HEK293T (cell line): ENCODE results near the gene GRHL1.
"Not testable (repeated sequence)": the region's sequence is repeated elsewhere in the genome, so short reads cannot be mapped to it uniquely, and the experiment has no call there.

Experiments used
- CTCF ChIA-PET: fragments of 350-600 bp; formaldehyde crosslinking; extraction: SDS; loops from one replicate; lab custom pipeline; 2021; ENCODE audit warnings: antibody characterized with exemption, inconsistent platforms; lab: Yijun Ruan, JAX
- POLR2A ChIA-PET: fragments of 350-600 bp; formaldehyde crosslinking; extraction: SDS; loops from one replicate; lab custom pipeline; 2020; ENCODE audit warnings: antibody characterized with exemption, inconsistent platforms; lab: Yijun Ruan, JAX
- DNase-seq: peaks from one replicate; pipeline ENCODE4 v3.0.0; 2012; ENCODE audit warnings: mixed read lengths; ENCODE audit errors: extremely low spot score
- ARNT ChIP-seq: fragments of 450-650 bp; IDR thresholded peaks from 2 replicates; pipeline ENCODE4 v1.6.1; 2017; ENCODE audit warnings: mild to moderate bottlenecking
- BHLHE40 ChIP-seq: fragments of 450-650 bp; IDR thresholded peaks from 2 replicates; pipeline ENCODE4 v1.6.1; 2016; ENCODE audit warnings: mild to moderate bottlenecking, moderate library complexity, borderline replicate concordance
- CTBP1 ChIP-seq: fragments of 450-650 bp; IDR thresholded peaks from 2 replicates; pipeline ENCODE4 v1.6.1; 2016; ENCODE audit warnings: borderline replicate concordance
- ELF4 ChIP-seq: fragments of 450-650 bp; IDR thresholded peaks from 2 replicates; pipeline ENCODE4 v1.6.1; 2017; ENCODE audit warnings: antibody characterized with exemption
- FOXA1 ChIP-seq: fragments of 450-650 bp; IDR thresholded peaks from 2 replicates; pipeline ENCODE4 v1.6.1; 2016; ENCODE audit warnings: mild to moderate bottlenecking
- FOXK2 ChIP-seq: fragments of 450-650 bp; IDR thresholded peaks from 2 replicates; pipeline ENCODE4 v1.6.1; 2016; ENCODE audit warnings: mild to moderate bottlenecking
- FOXM1 ChIP-seq: fragments of 450-650 bp; IDR thresholded peaks from 2 replicates; pipeline ENCODE4 v1.6.1; 2017; ENCODE audit warnings: mild to moderate bottlenecking, borderline replicate concordance
- HDGF ChIP-seq: fragments of 450-650 bp; IDR thresholded peaks from 2 replicates; pipeline ENCODE4 v1.6.1; 2017; ENCODE audit warnings: antibody characterized with exemption, borderline replicate concordance
- L3MBTL2 ChIP-seq: fragments of 450-650 bp; conservative IDR thresholded peaks from 2 replicates; pipeline ENCODE4 v1.6.1; 2016; ENCODE audit warnings: mild to moderate bottlenecking
- LEF1 ChIP-seq: fragments of 450-650 bp; IDR thresholded peaks from 2 replicates; pipeline ENCODE4 v1.6.1; 2017; ENCODE audit warnings: mild to moderate bottlenecking, borderline replicate concordance
- NFRKB ChIP-seq: fragments of 450-650 bp; IDR thresholded peaks from 2 replicates; pipeline ENCODE4 v1.6.1; 2016; ENCODE audit warnings: mild to moderate bottlenecking, moderate library complexity
- SP1 ChIP-seq: fragments of 450-650 bp; IDR thresholded peaks from 2 replicates; pipeline ENCODE4 v1.6.1; 2017
- SUZ12 ChIP-seq: fragments of 450-650 bp; IDR thresholded peaks from 2 replicates; pipeline ENCODE4 v1.6.1; 2016; ENCODE audit warnings: mild to moderate bottlenecking
- TARDBP ChIP-seq: fragments of 450-650 bp; IDR thresholded peaks from 2 replicates; pipeline ENCODE4 v1.6.1; 2016
- ZNF384 ChIP-seq: fragments of 450-650 bp; IDR thresholded peaks from 2 replicates; pipeline ENCODE4 v1.6.1; 2016
- TF ChIP-seq, protein P1 (sequence below): fragments of 450-650 bp; IDR thresholded peaks from 2 replicates; pipeline ENCODE4 v1.6.1; 2016

Gene GRHL1

DNA sequence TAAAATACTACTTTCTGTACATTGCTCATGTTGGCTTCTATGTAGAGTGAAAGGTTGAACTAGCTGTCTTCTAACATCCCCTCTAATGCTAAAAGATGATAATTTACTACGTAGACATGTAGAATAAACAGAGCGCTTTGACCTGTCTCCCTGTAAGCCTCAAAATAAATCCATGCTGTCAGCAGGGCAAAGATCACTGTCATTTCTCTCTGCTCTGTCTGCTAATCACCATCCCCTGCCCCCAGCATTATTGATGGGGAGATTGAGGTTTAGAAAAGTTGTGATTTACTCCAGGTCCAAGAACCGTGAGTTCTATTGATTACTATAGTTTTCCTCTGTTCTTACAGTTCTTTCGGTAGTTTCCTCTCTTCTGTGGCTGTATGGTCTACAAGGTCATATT, 39.0 kb upstream of the GRHL1 start:
- ChIA-PET POLR2A (no interaction called here), CTCF (no interaction called here)
- no peak for DNase-seq
- TF ChIP-seq HDGF (no peak), CTBP1 (no peak), FOXA1 (no peak), FOXK2 (no peak), FOXM1 (no peak), SUZ12 (no peak), TARDBP (no peak)
- TF ChIP-seq, protein P1, sequence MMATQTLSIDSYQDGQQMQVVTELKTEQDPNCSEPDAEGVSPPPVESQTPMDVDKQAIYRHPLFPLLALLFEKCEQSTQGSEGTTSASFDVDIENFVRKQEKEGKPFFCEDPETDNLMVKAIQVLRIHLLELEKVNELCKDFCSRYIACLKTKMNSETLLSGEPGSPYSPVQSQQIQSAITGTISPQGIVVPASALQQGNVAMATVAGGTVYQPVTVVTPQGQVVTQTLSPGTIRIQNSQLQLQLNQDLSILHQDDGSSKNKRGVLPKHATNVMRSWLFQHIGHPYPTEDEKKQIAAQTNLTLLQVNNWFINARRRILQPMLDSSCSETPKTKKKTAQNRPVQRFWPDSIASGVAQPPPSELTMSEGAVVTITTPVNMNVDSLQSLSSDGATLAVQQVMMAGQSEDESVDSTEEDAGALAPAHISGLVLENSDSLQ, result no peak

DNA sequence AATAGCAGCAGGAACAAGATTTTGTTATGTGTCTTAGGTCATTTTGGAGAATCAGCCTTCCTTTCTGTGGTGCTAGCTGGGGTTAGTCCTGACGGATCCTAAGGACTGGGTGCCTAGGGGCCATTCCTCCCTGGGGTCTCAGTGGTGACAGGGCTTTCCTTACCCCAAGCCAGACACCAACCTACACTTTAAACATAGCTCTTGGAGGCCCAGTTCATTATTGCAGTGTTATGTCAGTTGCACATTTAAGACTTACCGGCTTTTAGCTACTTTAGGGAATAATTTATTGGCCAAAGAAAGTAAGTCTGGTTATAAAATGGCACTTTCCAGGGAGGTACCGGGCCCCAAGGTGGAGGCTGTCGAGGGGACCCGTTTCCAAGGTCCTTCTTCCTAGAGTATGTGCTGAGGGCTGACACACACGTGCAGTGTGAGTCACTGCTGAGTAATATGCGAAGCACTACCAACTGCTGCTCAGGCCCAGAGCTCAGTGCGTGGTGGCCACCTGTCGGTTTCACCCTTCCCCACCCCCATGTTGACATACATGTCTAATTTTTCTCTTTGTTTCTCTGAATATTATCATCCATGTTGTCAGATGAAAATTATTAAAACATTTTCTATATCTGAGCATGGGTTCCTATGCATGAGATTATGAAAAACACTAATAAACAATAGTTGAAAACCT, 37.0 kb upstream of the GRHL1 start:
- TF ChIP-seq ELF4 (no peak), LEF1 (no peak), L3MBTL2 (no peak), TARDBP (no peak), NFRKB (no peak)
- TF ChIP-seq, protein P1, result no peak
- DNase-seq, result no peak
- ChIA-PET POLR2A (no interaction called here), CTCF (no interaction called here)

DNA sequence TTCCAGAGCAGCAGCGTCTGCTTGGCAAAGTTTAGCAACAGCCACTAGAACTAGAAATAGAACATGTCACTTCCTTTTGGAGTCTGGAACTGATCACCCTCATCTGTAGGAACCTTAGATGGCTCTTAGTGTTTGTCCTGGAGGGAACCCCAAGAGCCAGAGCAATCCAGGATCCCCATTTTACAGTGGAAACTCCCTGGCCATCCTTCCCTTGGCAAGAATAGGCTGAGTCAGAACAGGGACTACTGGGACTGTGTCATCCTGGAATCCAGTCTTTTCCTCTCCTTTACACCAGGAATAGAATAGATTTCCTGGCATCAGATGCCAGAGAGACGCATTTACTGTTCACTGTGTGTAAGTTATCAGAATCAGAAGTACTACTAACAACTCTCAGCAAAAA, 33.2 kb upstream of the GRHL1 start:
- TF ChIP-seq NFRKB (no peak), TARDBP (no peak), LEF1 (no peak), SP1 (no peak), L3MBTL2 (no peak), ELF4 (no peak), ZNF384 (no peak), ARNT (no peak), BHLHE40 (no peak), SUZ12 (no peak), FOXM1 (no peak), CTBP1 (no peak), FOXA1 (no peak), FOXK2 (no peak)
- TF ChIP-seq, protein P1, result no peak
- POLR2A ChIA-PET, result no interaction called here
- CTCF ChIA-PET, result no interaction called here
- DNase-seq, result no peak

DNA sequence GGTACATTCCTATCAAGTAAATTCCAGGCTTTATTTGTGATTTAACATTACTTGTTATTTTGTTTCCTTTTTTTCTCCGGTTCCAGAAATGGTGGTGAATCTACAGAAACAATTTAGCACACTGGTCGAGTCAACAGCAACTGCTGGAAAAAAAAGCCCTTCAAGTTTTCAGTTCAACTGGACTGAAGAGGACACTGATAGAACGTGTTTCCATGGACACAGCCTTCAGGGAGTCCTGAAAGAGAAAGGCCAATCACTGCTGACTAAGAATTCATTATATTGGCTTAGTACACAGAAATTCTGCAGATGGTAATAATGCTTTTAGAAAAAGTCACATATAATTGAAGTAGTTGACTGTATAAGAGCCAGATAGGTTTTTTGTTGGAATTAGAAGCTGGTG, 32.0 kb upstream of the GRHL1 start:
- no peak for TF ChIP-seq SUZ12
- TF ChIP-seq, protein P1, result no peak
- TF ChIP-seq L3MBTL2, result no peak
- no peak for TF ChIP-seq LEF1
- ChIA-PET POLR2A (no interaction called here), CTCF (no interaction called here)
- no peak for DNase-seq

DNA sequence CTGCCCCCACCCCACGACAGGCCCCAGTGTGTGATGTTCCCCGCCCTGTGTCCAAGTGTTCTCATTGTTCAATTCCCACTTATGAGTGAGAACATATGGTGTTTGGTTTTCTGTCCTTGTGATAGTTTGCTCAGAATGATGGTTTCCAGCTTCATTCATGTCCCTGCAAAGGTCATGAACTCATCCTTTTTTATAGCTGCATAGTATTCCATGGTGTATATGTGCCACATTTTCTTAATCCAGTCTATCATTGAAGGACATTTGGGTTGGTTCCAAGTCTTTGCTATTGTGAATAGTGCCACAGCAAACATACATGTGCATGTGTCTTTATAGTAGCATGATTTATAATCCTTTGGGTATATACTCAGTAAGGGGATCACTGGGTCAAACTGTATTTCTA, 24.5 kb upstream of the GRHL1 start:
- DNase-seq, POLR2A ChIA-PET, CTCF ChIA-PET: not testable (repeated sequence)

DNA sequence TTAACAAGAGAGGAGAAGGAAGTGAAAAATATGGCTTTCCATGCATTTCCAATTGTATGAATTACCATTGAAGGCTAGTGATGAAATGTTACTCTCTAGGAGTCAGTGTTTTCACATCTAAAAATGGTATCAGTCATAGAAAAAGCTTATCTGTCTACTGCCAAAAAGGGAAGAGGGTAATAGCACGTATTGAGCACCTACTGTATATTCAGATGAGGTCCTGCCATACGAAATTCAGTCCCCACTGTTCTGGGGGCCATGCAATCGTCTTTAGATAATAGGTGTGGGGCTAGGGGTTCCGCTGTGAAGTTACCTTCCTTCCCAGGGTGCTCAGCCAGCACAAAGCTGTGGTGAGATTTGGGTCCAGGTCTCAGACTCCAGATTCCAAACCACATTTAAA, 14.2 kb upstream of the GRHL1 start:
- DNase-seq, result no peak
- POLR2A ChIA-PET, result no interaction called here

More for the DNA sequence above, 14.2 kb upstream of the GRHL1 start:
- no peak for TF ChIP-seq ELF4
- TF ChIP-seq FOXM1, result no peak
- no peak for TF ChIP-seq L3MBTL2
- TF ChIP-seq HDGF, result no peak
- no peak for TF ChIP-seq SP1
- no peak for TF ChIP-seq SUZ12
- TF ChIP-seq LEF1, result no peak
- no peak for TF ChIP-seq ARNT
- TF ChIP-seq CTBP1, result no peak
- no peak for TF ChIP-seq NFRKB
- no peak for TF ChIP-seq ZNF384
- TF ChIP-seq BHLHE40, result no peak
- CTCF ChIA-PET, result no interaction called here
